GM21381 (cell line): ENCODE data around the gene NUDT1.
"Not testable (repeated sequence)": the region's sequence is repeated elsewhere in the genome, so short reads cannot be mapped to it uniquely, and the experiment has no call there.

ENCODE experiments used
- ATAC-seq: cut with Tn5 transposase; IDR thresholded peaks from one replicate; pipeline ENCODE4 v1.9.1; 2021; ENCODE audit warnings: mild to moderate bottlenecking, moderate library complexity; ENCODE audit not compliant: unreplicated experiment

The NUDT1 gene

GRCh38 chr7:2264158-2264557, 22.1 kb downstream of the NUDT1 start:
- no peak for ATAC-seq

- no peak for ATAC-seq
These were observed 24.9 kb downstream of the NUDT1 start for GRCh38 chr7:2266911-2267310.

GRCh38 chr7:2269089-2269990, 27.3 kb downstream of the NUDT1 start:
- not testable (repeated sequence) for ATAC-seq

GRCh38 chr7:2269991-2270460, 28.0 kb downstream of the NUDT1 start:
- ATAC-seq: no peak

- ATAC-seq: no peak
These were observed 28.5 kb downstream of the NUDT1 start for GRCh38 chr7:2270495-2270894.

GRCh38 chr7:2271273-2272026, 29.4 kb downstream of the NUDT1 start:
- ATAC-seq: no peak

GRCh38 chr7:2272031-2272430, 30.0 kb downstream of the NUDT1 start:
- ATAC-seq: no peak

GRCh38 chr7:2273866-2274265, 31.8 kb downstream of the NUDT1 start:
- ATAC-seq: no peak

GRCh38 chr7:2274666-2275065, 32.6 kb downstream of the NUDT1 start:
- ATAC-seq: no peak

GRCh38 chr7:2275101-2275500, 33.1 kb downstream of the NUDT1 start:
- no peak for ATAC-seq

- ATAC-seq: no peak
These were observed 34.1 kb downstream of the NUDT1 start for GRCh38 chr7:2276107-2276506.

- no peak for ATAC-seq
These were observed 36.0 kb downstream of the NUDT1 start for GRCh38 chr7:2278026-2278425.

GRCh38 chr7:2279896-2280295, 37.9 kb downstream of the NUDT1 start:
- ATAC-seq: no peak

GRCh38 chr7:2280424-2280823, 38.4 kb downstream of the NUDT1 start:
- ATAC-seq: no peak

- ATAC-seq: no peak
These were observed 39.5 kb downstream of the NUDT1 start for GRCh38 chr7:2281541-2281940.

GRCh38 chr7:2282185-2282751, 40.2 kb downstream of the NUDT1 start:
- ATAC-seq: no peak

- no peak for ATAC-seq
These were observed 41.0 kb downstream of the NUDT1 start for GRCh38 chr7:2283074-2283473.

- ATAC-seq: no peak
These were observed 45.7 kb downstream of the NUDT1 start for GRCh38 chr7:2287745-2288144.

GRCh38 chr7:2288503-2288902, 46.5 kb downstream of the NUDT1 start:
- ATAC-seq: no peak

GRCh38 chr7:2289111-2289586, 47.1 kb downstream of the NUDT1 start:
- ATAC-seq: no peak

GRCh38 chr7:2289621-2290020, 47.6 kb downstream of the NUDT1 start:
- ATAC-seq: no peak
